GM21723 (cell line): Measurements from ENCODE around the gene CTBS.
"Not testable (repeated sequence)": the region's sequence is repeated elsewhere in the genome, so short reads cannot be mapped to it uniquely, and the experiment has no call there.

ENCODE experiments used
- ATAC-seq: cut with Tn5 transposase; IDR thresholded peaks from one replicate; pipeline ENCODE4 v1.9.1; 2021; ENCODE audit warnings: mild to moderate bottlenecking, moderate library complexity; ENCODE audit not compliant: unreplicated experiment

CTBS gene

DNA sequence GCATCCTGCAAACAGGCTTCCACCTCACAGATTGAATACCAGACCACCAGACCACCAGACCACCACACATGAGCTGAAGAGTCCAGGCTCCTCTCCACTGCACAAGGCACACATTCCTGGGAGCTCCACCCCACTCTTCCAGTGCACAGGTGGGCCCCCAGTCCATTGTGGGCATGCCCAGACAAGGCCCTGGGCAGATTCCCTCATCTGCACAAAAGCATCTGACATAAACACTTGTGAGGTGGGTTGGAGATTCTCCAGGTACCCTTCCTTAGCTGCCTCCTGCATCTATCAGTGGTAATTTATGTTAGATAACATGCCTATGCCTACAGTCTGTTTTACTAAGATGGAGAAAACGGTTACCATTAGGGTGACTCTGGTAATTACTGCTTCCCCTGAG lies 11.6 kb upstream of the CTBS start:
- no peak for ATAC-seq

DNA sequence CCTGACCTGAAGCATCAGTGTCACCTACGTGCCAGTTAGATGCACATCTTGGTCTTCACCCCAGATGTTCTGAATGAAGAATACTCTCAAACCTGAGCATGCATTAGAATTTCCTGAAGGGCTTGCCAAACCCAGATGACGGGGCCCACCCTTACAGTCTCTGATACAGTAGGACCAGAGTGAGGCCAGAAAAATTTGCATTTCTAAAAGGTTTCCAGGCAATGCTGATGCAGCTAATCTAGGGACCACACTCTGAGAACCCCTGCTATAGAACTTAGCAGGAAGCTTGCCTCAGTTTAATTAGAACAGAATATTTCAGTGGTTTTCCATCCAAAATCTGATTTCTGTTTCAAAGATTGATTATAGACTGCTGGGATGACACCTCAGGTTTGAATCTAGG lies 9.9 kb upstream of the CTBS start:
- ATAC-seq = no peak

DNA sequence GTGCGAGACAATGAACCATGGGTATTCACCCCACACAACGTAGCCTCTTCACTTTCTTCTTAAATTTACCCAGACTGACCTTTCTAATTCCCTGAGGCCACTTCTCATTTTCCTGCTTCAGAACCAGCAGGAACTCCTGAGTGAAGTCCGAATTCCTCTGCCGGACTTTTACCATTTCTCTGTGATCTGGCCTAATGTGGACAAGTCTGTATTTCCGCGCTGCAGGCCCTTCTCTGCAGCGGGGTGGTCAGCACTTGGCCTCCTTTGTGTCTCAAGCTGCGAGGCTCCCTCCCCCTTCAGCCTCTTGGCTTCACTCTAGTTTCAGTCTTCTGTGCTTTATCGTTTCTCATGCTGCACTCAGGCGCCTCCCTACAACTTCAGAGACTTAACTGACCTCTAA lies 9.4 kb upstream of the CTBS start:
- no peak for ATAC-seq

DNA sequence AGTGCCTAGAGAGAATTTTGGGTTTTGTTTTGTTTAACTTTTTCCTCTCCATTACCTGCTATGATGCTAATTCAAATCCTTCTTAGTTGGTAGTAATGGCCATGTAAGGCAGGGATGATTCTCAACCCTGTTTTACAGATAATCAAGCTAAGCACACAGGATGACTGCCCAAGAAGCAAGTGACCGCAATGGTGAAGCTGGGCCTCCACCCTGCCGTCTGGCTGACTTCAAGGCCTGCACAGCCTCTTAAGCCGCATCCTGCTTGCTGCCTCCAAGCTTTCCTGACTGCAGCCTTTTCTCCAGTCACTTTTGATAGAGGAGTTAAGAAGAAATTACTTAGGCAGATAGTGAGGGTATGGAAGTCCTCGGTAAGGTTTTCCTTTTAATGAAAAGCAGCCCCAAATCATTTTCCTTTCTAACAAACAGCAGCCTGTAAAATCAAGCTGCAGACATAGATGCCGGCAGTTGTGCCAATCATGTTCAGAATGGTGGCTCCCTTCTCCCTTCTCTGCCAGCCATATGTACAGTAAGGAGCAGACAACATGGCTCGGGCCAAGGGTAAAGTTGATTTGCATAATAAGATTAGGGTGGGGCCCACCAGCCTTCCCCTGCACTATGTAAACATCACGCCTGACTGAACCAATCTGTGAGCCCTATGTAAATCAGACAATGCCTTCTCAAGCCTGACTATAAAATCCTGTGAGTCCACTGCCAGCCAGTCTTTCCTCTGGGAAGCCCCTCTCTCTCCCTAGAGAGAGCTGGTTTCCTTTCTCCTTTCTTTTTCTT lies 8.8 kb upstream of the CTBS start:
- ATAC-seq = no peak

DNA sequence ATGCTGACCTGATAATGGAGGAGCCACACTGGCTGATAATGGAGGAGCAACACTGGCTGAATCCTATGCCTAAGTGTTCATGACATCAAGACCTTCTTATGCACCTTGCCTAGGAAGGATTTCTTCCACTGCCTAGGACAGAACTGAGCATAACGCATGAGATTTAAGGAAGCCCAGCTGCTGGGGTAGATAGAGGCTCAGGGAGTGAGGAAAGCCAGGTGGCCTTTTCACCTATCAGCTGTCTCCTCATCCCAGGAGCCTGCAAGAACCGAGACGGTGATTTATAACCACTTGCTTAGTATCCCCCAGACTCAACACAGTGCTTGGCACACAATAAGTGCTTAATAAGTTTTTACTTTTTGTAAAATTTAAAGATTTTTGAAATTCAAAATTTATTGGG lies 7.4 kb upstream of the CTBS start:
- no peak for ATAC-seq

DNA sequence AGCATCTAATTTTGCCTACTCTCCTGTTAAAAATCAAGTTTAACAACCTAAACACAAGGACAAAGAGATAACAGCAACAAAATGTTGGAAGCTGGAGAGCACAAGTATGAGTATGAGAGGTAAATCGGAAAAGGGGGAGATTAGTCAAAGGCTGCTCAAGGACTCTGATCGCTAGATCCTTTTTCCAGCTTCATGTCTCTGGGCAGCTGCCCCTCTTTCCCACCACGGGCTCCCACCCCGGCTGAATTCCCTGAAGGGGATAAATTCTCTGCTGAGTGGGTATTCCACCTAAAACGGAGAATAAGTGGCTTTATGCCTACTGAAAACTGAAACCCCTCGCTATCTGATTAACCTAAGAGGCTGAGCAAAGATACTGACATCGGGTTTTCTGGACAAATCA lies 696 bp upstream of the CTBS start:
- ATAC-seq = no peak

DNA sequence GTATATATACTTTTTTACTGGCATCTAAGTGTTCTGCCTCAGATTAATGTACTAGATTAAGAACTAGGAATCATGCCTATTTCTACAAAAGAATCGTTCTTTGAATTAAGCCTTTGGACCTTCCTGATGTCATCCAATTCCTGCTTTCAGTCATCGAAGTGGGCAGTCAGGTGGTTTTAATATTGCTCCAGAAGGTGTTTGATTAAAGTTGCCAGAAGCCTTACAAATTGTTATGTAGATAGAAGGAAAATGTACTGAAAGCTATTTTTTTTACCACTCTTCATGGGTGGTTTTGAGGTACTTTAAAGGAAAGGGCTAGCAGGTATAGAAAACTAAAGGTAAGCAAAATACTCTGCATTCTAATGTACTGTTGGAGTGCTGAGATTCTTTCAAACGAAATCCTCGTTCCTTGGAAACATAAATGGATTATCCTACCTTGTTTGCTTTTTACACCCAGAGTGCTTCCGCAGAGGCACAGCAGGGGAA lies 716 bp downstream of the CTBS start:
- ATAC-seq = no peak

DNA sequence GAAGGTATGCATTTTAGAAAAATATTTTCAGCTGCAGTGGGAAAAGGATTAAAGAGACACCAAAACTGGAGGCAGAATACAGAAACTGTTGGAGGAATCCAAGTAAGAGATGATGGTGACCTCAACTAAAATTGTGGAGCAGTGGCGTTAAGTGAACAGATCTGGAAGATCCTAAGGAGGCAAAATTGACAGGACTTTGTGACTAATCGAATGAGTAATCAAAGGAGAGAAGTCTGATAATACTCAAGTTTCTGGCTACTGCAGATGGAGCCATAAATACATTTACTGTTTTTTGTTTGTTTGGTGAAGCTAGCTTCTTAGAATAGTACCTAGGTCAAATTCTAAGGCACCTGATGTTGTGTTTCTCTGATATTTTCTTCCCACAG lies 3.1 kb downstream of the CTBS start:
- no peak for ATAC-seq

DNA sequence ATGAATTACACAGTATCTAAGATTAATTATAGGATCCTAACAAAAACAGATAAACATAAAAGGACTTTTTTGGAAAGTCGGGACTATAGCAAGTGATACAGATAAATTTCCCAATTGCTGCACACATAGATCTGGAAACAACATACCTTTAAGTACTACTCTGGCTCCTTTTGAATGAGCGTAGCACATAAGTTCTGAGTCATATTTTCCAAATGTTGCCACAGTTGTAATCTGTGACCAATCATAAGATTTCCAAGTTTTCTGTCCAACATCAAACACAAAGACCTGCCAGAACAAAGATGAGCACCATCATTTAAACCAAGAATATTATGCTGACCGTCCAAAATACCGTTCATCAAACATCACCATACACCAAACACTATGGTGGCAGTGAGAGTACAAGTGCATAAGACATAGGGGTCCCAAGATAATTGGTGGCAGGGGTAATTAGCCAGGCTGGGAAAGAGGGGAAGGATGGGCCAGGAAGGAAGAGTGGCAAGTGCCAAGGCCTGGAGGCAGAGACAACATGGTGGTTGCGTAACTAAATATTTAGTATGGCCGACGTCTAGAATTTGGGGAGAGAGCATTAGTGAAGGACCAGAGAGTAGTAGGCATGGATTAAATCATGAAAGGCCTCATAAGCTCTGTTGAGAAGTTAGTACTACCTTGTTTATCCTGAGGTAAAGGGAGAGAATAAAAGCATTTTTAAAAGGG lies 3.6 kb downstream of the CTBS start:
- ATAC-seq = no peak

DNA sequence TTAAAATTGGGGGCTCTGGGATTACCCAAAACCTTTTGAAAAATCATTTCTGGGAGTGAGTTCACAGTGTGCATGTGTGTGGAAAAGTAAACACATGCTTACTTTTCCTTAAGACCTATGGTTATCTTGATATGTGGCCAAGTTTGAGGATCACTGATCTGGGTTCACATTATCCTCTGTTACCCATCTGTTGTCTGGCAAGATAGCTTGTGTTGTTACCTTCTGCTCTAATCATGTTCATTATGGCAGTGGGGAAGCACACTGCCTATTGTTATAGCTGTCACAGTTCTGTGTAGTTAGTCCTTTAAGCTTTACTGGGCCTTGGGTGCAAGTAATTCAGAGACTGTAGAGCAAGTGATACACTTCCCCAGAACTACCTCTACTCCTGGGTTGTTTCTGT lies 5.0 kb downstream of the CTBS start:
- ATAC-seq = no peak

DNA sequence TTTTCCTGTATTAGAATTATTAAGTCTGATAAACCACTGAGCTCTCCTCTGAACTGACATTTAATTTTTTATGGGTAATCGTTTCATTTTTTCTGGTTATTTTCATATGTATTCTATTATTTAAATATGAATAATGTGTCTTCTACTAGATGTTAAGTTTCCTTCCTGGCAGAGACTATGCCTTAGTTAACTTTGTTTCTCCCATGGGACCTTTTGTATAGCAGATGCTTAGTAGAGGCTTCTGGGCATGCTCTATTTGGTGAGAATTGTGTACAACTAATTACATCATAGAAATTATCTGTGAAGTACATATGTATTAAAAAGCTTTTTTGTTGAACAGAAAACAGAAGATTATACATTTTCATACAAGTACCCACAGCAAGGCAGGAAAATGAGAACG lies 23.4 kb downstream of the CTBS start:
- ATAC-seq = no peak

DNA sequence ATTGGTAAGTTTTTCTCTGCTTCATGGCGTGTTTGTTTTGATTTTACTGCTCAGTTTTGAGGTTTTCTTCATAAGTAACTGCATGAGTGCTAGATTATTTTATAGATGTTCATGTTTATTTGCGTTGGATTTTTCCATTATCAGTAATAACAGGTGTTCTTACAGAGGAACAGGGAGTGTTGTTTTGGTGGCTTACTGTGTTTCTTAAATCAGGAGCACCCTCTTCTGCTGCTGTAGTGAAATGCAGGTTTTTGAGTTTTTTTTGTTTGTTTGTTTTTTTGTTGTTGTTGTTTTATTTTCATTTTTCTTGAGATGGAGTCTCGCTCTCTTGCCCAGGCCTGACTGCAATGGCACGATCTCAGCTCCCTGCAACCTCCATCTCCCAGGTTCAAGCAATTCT lies 32.6 kb downstream of the CTBS start:
- ATAC-seq = no peak

DNA sequence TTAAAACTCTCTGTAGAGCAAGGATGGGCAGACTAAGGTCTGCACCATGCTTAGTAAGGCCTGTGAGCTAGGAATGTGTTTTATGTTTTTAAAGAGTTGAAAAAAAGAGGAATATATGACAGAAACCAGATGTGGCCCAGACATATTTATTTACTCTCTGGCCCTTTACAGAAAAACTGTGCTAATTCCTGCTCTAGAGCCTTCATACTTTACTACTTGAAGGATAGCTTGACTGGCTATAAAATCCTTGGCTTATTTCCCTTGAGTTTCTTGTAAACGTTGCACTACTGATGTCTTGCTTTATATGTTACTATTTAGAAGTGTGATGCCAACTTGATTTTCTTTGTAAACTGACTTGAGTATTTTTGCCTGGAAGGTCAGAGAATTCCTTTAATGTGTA lies 33.5 kb downstream of the CTBS start:
- no peak for ATAC-seq

DNA sequence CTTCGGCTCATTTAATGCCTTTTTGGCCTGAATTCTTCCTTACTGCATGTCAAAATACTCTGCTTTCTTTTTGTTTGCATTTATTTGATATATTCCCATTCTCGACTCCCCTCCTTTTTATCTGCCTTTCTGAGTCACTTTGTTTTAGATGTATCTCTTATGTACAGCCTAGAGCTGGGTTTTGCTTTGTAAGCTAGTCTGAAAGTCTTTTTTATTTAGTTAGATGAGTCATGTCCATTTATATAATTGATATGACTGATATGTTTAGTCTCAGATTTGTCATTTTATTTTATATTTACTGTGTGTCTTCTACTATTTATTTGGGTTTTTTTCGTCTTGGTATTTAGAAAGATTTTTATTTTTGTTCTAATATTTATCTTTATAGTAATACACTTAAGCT lies 34.3 kb downstream of the CTBS start:
- no peak for ATAC-seq

DNA sequence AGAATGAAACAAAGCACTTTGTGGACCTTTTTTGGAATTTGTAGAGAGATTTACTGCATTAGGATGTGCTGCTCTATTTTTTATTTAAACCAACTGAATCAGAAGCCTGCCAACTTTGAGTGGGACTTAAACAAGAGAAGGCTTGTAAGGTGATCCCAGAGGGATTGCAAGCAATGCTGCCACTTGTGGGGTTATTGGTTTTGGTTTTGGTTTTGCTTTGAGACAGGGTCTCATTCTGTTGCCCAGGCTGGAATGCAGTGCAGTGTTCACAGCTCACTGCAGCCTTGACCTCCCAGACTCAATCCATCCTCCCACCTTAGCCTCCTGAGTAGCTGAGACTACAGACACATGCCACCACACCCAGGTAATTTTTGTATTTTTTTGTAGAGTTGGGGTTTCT lies 35.6 kb downstream of the CTBS start:
- no peak for ATAC-seq

DNA sequence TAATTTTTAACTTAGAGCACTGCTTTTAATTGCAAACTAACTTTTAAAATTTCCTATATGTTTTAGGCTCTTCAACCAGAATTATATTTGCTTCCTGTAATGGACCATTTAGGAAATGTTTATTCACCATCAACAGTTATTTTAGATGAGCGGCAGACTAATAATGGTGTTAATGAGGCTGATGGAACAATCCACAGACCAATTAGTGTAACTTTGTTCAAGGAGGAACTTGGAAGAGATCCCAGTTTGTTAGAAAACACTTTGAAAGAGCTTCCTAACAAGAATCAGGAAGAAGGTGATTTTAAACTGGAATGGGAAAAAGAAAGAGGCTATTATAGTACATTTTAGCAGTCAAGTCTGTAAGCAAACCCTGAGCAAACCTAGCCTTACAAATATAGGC lies 48.5 kb downstream of the CTBS start:
- ATAC-seq = no peak

DNA sequence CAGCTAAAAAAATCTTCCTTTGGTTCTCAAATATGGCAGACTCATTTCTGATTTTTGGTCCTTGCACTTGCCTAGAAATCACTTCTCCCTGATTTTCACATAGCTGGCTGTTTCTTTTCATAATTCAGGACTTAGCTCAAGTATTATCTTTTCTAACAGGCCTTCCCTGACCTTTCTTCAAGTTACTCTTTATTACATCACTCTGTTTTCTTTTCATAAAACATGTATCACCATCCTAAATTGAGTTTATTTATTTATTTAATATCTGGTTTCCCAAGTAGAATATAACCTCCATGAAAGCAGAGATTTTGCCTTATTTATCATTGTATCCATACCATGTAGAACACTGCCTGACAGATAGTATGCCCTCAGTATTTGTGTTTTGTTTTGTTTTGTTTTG lies 49.6 kb downstream of the CTBS start:
- ATAC-seq = no peak

DNA sequence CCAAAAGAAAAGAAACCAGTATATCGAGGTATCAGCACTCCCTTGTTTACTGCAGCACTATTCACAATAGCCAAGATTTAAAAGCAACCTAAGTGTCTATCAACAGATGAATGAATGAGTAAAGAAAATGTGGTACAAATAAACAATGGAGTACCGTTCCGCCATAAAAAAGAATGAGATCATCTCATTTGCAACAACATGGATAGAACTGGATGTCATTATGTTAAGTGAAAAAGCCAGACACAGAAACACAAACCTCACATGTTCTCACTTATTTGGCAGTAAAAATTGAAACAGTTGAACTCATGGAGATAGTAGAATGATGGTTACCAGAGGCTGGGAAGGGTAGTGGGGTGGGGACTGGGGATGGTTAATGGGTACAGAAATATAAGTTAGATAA lies 63.6 kb downstream of the CTBS start:
- ATAC-seq = no peak

DNA sequence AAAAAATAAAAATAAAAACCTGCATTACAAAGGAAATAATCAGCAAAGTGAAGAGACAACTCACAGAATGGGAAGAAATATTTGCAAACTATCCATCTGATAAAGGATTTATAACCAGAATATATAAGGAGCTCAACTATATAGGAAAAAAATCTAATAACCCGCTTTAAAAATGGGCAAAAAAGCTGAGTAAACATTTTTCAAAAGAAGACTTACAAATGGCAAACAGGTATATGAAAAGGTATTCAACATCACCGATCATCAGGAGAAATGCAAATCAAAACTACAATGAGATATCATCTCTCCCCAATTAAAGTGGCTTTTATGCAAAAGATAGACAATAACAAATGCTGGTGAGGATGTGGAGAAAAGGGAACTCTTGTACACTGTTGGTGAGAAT lies 64.1 kb downstream of the CTBS start:
- ATAC-seq = no peak

DNA sequence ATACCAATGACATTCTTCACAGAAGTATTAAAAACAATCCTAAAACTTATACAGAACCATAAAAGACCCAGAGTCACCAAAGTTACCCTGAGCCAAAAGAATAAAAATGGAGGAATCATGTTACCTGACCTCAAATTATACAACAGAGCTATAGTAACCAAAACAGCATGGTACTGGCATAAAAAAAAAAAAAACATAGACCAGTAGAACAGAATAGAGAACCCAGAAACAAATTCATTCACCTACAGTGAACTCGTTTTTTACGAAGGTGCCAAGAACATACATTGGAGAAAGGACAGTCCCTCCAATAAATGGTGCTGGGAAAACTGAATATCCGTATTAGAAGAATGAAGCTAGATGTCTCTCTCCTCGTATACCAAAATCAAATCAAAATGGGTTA lies 65.2 kb downstream of the CTBS start:
- ATAC-seq = no peak

DNA sequence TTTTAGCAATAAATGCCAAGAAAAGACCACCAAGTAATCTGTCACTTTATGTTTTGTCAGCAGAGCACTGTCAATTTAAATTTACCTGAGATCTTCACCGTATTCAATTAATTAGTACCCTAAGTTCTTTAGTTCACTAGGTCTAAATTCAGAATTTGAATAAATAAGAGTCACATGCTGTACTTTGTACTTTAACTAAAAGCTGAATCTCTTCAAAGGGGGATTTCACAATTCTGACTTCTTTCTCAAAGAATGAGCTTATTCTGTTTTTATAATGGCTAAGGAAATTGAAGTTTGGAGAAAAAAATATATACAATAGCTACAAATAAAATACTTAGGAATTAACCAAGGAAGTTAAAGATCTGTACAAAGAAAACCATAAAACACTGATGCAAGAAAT lies 65.7 kb downstream of the CTBS start:
- no peak for ATAC-seq

DNA sequence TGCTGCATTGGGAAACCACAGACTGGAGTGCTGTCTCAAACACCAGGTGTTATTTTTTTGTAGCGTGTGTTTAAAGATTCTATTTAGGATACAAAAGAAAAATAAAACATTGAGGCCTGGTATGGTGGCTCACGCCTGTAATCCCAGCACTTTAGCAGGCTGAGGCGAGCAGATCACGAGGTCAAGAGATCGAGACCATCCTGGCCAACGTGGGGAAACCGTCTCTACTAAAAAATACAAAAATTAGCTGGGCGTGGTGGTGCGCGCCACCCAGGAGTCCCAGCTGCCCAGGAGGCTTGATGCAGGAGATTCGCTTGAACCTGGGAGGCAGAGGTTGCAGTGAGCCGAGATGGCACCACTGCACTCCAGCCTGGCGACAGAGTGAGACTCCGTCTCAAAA lies 66.4 kb downstream of the CTBS start:
- ATAC-seq = not testable (repeated sequence)
